ENCODE data around the gene RASA4B. TPM values are rescaled to one million over a fixed set of nuclear protein-coding genes. Genes with fewer than 3 reads are reported as not detected.

RASA4B gene
- total and polyA plus RNA-seq, 9 of the 15 experiments (the other 6 are each of a cell fraction or from before 2014, with no cell fraction given), result 0.01 to 2.9 (median 1.5) TPM; not detected in 1

GRCh38 chr7:102439963-102440795 lies 77.4 kb downstream of the RASA4B start (continued):
- TF ChIP-seq NR2C1 (IDR thresholded peaks at IDR 0.05) (no peak), NR2C1 (tag; IDR thresholded peaks at IDR 0.05) (no peak), FOXO4 (CRISPR knock-in tag; IDR thresholded peaks at IDR 0.05) (no peak), ZNF518B (CRISPR knock-in tag; IDR thresholded peaks at IDR 0.05) (no peak), RAD21 (CRISPR knock-in tag; conservative IDR thresholded peaks at IDR 0.05 in 1 of 2, IDR thresholded peaks at IDR 0.05 in 1 of 2) (peak in 1 of 2 experiments; percentile 25; a peak in 1 of 4 replicates), TSHZ1 (CRISPR knock-in tag; IDR thresholded peaks at IDR 0.05) (no peak), ZNF717 (CRISPR knock-in tag; IDR thresholded peaks at IDR 0.05) (no peak), TGIF2 (CRISPR knock-in tag; IDR thresholded peaks at IDR 0.05) (no peak), ZBTB1 (CRISPR knock-in tag; IDR thresholded peaks at IDR 0.05; ENCODE audit: borderline replicate concordance, low read depth) (no peak), RFX7 (CRISPR knock-in tag; IDR thresholded peaks at IDR 0.05) (no peak), EGR1 (conservative IDR thresholded peaks at IDR 0.05) (no peak), MCM7 (IDR thresholded peaks at IDR 0.05) (no peak), MYNN (IDR thresholded peaks at IDR 0.05) (no peak), MYNN (CRISPR knock-in tag; IDR thresholded peaks at IDR 0.05) (no peak), ZBTB17 (CRISPR knock-in tag; IDR thresholded peaks at IDR 0.05) (no peak), USF2 (CRISPR knock-in tag; IDR thresholded peaks at IDR 0.05) (no peak), IRF9 (tag; IDR thresholded peaks at IDR 0.05) (no peak), SMAD1 (IDR thresholded peaks at IDR 0.05; ENCODE audit: low read depth, low read length, partially characterized antibody) (peak; percentile 47)
